8988T (cell line): Measurements from ENCODE around the gene HEXD.
A peak's percentile ranks its signal among the peaks of the same experiment; 100 is the strongest.

ENCODE experiments used
- DNase-seq: peaks from one replicate; pipeline ENCODE4 v3.0.0; 2011

HEXD gene

GRCh38 chr17:82382933-82383255 is 35.3 kb upstream of the HEXD start:
- DNase-seq = no peak

- no peak for DNase-seq
Observed at GRCh38 chr17:82383411-82383810, 34.7 kb upstream of the HEXD start.

GRCh38 chr17:82384051-82384729 is 34.0 kb upstream of the HEXD start:
- DNase-seq = no peak

- DNase-seq = peak; percentile 60
Observed at GRCh38 chr17:82384730-82385481, 33.2 kb upstream of the HEXD start.

DNA sequence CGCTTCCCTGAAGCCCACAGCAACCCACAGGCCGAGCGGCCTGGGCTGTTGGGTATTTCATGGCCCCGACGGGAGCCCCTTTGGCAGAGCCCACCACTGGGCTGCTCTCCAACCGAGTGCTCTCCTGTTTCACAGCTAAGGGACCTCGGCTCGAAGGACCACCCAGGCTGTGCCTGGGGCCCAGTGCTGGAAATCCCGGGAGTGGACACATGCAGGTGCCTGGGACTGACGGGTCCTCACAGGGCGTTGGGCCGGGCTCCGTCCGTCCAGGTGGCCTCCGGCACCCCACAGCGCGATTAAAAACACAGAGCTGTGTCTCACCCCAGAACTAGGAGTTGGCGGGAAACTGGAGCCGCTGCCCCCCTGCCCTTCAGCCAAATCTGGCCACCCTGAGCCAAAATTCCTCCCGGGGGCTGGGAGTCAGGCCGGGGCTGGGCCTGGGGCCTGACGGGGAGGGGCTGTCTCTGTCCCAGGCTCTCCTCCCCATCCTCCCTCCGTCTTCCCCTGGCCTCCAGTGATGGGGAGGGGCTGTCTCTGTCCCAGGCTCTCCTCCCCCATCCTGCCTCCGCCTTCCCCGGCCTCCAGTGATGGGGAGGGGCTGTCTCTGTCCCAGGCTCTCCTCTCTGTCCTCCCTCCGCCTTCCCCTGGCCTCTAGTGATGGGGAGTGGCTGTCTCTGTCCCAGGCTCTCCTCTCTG is 32.4 kb upstream of the HEXD start:
- no peak for DNase-seq

DNA sequence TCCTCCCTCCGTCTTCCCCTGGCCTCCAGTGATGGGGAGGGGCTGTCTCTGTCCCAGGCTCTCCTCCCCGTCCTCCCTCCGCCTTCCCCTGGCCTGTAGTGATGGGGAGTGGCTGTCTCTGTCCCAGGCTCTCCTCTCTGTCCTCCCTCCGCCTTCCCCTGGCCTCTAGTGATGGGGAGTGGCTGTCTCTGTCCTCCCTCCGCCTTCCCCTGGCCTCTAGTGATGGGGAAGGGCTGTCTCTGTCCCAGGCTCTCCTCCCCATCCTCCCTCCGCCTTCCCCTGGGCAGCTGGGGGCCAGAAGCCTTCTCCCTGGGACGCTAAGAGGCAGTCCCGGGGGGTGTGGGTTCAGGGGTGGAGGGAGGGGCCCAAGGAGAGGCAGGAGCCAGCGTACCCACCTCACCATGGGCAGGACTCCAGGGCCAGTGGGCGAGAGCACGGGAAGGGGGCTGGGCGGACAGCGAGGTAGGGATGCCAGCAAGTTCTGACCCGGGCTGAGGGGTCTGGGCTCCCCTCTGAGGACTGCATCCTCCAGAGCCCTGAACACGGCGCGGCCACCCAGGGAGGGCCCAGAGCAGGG is 31.8 kb upstream of the HEXD start:
- no peak for DNase-seq

- no peak for DNase-seq
Observed at GRCh38 chr17:82386881-82387704, 31.1 kb upstream of the HEXD start.

GRCh38 chr17:82387705-82388106 is 30.4 kb upstream of the HEXD start:
- DNase-seq = no peak

GRCh38 chr17:82388223-82388921 is 29.8 kb upstream of the HEXD start:
- DNase-seq = no peak

- DNase-seq = no peak
Observed at GRCh38 chr17:82388922-82389283, 29.2 kb upstream of the HEXD start.

- no peak for DNase-seq
Observed at GRCh38 chr17:82389379-82389778, 28.8 kb upstream of the HEXD start.

DNA sequence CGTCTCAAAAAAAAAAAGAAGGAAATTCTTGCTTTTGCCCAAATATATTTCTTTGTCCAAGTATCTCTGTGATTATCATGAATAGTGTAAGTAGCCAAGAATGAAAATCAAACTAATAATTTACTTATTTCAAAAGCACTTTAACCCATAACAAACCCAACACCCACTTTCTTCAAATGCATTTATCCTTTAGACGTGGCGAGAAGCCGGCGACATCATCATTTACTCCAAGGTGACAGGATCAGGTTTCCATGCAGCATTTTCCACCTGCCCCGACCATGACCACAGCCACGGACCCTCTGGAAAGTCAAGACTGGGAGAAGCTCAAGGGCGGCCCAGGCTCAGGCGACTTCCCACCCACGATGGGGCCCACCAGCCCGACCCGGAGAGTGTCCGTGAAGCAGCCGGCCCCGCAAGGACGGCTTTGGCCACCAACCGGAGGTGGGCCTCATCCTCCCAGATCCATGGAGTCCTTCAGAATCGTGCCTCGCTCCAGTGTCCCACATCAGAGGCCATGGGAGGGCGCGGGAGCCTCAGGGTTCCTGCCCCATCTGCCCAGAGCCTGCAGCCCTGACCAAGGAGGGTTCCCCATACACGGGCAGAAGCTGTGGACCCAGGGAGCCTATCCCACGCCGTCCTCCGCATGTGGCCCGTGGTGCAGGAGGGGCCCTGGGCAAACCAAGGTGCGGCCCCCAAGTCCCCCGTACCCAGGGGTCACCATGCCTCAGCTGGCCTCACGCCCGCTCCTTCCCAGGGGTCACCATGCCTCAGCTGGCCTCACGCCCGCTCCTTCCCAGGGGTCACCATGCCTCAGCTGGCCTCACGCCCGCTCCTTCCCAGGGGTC is 27.9 kb upstream of the HEXD start:
- no peak for DNase-seq

GRCh38 chr17:82390860-82391435 is 27.2 kb upstream of the HEXD start:
- no peak for DNase-seq

DNA sequence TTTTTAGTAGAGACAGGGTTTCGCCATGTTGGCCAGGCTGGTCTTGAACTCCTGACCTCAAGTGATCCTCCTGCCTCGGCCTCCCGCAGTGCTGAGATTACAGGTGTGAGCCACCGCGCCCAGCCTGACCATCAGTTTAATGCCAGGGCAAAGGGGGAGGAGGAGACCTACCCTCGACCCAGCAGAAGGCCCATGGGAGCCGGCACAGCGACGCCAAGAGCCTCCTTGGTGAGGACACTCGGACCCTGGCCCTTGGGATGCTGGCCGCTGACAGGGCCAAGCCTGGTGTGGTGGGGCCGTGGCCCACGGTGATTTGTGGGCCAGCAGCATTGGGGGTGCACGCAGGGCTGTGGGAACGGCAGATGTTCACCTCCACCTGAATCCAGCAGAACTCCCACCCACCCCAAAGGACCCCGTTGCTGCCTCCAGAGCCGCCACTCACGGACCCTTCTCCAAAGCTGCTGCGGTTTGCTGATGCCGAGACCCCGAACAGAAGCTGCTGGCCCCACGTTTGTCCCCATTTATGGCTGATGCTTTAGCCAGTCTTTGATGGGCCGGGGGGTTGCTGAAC is 26.6 kb upstream of the HEXD start:
- no peak for DNase-seq

- DNase-seq = no peak
Observed at GRCh38 chr17:82392209-82392920, 25.8 kb upstream of the HEXD start.

DNA sequence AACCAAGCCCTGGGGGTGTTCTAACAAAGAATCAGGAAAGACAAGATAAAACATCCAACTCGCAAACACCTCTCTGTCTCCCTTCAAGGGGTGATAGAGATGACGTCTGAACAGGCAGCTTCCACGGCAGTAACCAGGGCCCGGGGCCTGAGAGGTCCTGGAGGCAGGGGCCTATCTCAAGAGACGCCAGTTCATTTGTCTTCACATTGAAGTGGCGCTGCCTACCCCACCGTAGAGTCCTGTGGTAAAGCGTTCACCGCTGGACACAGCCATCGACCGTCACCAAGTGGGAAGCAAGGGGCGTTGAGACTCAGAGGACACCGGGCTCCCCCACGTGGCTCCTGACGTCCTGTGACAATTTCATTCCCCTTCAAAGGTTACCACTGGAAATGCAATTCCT is 25.2 kb upstream of the HEXD start:
- no peak for DNase-seq

DNA sequence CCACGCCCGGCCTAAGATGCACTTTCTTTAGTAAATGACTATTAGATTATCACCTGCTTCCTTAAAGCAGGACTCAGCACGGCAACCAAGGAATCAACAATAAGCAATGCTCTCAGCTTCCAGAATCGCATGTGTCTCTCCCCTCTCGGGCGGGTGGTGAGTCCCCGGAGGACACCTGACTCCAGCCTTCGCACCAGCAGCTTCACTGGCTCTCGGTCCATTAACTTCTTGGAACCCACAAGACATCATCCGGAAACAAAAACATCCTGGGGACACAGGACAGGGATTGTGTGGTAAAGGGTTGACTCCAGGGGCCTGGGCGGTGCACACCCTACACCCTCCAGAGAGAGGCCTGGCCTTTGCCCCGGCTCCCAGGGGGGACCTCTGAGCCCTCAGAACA is 23.9 kb upstream of the HEXD start:
- DNase-seq = no peak

- no peak for DNase-seq
Observed at GRCh38 chr17:82396601-82397435, 21.3 kb upstream of the HEXD start.
